GM04504 (cell line): ENCODE measurements around the gene DLGAP4.

Experiments
- DNase-seq: peaks from one replicate; pipeline ENCODE4 v3.0.0-alpha.2; 2012; ENCODE audit warnings: low read depth

Gene DLGAP4

DNA sequence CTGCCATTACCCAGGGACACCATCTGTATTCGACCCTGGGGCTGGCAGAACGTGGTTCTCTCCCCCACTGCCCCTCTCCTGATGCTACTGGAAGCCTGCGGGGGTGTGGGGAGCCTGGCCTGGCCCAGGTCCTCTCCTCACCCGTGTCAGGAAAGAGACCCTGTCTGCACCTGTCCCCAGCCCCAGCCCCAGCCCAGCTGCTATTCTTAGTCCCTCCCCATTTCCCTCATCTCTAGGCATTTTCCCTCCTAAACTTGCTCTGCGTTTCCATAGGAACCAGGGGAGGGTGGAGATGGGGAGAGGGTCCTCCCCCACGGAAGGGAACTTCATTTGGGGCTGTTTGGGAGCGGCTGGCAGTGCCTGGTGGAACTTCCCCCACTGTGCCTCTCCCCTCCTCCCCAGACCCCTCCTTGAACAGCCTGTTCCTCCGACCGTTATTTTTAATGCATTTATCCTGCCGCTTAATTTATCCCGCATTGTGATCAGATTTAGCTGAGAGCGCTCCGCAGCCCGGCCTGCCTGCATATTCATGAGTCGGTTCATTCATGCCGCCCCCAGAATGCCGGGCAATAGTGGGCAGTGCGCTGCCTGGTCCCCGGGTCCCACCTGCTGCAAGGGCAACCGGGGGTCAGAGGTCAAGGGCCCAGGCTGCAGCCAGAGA, 31.8 kb upstream of the DLGAP4 start:
- no peak for DNase-seq

DNA sequence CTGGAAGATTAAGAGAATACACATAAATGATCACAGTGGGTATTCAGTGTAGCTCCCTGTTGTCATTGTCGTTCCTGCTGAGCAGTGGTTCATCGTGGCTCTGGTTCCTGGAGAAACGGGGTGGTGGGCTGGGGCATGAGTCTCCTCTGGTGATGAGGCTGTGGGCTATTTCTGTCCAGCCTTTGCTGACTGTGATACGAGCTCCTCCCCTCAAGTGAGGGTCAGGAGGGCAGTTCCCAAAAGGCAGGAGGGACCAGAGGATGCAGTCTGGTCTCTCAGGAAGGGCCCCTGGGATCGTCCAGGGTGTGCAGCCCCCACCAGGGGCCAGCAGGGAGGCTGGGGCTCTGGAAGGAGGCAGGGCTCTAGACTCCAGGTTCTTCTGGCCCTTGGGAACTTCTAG, 31.1 kb upstream of the DLGAP4 start:
- DNase-seq: no peak

DNA sequence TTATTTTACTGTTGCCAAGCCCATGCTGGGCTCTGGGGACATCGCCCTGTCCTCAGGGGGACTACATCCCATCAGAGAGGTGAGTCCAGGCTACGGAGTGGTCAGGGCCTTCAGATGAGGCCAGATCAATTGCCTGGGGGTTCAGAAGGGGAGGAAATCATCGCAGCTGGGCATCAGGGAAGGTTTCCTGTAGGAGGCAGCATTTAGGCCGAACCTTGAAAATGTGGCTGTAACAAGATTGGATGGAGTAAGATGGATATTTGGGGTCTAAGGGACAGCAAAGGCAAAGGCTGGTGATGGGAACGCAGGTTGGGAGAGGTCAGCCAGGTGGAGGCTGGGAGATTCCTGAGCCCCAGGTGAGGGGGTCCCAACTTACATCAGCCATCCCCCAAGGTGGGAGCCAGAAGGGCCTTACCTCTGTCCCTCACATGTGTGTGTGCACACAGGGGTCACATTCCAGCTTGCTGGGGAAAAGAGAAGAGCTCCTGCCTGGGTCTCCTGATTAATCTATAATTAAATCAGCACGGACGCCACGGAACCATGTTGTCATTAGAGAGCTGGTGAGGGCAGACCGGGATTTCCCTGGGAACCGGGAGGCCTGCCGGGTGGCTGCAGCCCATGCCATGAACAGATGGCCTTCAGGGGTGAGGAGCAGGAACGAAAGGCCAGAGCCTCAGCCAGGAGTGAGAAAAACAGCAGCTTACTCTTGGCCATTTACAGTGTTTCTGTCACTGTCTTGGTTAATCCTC, 30.5 kb upstream of the DLGAP4 start:
- DNase-seq: no peak

DNA sequence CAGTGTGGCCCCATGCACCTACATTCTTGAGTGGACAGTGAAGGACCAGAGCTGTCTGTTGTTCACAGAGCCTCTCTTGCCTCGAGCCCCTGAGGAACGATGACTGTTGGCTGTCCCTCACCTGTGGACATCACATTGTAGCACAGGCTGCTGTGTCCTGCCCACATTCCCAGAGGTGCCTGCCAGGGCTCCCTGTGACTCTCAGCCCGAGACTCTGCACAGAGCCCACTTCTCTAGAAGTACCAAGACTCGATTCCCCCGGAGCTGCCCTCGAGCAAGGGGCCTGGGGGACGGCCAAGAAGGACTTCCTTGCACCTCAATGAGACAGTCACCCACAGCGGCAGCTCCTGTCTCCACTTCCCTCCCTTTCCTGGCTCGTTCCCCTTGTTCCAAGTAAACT, 28.6 kb upstream of the DLGAP4 start:
- DNase-seq: no peak

DNA sequence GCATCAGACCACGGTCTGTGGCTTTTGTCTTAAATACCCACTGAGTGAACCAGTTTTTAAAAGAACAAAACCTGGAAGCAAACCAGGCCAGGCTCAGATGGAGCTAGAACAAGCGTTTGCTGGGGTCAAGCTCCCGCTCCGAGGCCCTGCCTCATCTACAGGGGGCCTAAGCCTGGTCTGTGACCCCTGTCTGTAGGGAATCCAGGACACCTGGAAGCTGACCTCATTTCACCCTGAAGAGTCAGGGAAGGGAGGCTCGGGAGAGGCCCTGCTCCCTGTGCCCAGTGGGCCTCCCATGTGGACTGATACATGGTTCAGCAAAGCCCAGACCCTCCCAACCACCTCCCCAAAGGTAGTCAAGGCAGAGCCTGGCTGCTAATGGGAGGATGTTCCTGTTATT, 26.8 kb upstream of the DLGAP4 start:
- no peak for DNase-seq

DNA sequence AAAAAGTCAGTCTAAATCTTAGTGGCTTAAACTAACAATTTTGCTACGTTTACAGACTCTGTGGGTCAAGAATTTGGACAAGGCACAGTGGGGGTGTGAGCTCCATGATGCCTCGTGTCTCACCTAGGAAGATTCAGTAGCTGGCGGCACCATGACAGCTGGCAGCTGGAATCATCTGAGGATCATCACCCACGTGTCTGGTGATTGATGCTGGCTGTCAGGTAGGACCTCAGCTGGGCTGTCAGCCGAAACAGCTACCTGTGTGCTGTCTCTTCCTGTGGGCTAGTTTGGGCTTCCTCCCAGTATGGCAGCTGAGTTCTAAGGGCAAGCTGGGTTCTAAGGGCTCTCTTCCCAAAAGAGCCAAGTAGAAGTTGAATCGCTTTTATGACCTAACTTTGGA, 26.4 kb upstream of the DLGAP4 start:
- DNase-seq: no peak

DNA sequence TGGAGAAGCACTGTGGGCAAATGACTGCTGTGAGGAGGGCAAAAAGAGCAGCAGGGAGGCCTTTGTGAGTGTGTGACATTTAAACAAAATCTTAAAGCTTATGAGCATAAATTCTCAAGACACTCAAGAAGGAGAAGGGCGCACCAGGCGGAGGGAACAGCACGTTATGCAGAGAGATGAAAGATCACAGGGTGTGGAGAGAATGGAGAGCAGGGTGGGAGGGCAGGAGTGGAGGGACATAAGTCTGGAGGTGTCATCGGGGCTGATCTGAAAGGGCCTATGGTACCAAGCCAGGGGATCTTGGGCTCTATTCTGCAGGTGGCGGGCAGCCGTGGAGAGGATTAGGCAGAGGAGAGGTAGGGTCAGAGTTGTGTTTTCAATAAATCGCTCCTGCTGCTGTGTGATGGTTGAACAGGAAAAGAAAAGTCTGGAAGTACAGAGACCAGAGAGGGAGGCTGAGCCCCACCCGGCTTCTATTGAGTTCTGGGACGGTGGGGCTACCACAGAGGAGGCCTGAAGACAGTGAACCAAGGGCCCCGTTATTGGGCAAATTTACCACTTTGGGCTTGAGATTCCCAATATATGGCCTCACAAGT, 24.3 kb upstream of the DLGAP4 start:
- DNase-seq: no peak

DNA sequence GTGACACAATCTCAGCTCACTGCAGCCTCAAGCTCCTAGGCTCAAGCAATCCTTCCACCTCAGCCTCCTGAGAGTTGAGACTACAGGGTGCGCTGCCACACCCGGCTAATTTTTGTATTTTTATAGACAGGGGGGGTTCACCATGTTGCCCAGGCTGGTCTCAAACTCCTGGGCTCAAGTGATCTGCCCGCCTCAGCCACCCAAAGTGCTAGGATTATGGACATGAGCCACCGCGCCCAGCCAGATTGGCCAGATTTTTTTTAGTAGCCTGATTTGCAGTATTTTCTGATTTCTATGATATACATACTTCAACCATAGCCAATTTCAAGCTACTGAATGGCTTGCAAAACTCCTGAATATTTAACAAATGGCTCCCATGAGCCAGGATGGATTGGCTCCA, 21.4 kb upstream of the DLGAP4 start:
- no peak for DNase-seq

DNA sequence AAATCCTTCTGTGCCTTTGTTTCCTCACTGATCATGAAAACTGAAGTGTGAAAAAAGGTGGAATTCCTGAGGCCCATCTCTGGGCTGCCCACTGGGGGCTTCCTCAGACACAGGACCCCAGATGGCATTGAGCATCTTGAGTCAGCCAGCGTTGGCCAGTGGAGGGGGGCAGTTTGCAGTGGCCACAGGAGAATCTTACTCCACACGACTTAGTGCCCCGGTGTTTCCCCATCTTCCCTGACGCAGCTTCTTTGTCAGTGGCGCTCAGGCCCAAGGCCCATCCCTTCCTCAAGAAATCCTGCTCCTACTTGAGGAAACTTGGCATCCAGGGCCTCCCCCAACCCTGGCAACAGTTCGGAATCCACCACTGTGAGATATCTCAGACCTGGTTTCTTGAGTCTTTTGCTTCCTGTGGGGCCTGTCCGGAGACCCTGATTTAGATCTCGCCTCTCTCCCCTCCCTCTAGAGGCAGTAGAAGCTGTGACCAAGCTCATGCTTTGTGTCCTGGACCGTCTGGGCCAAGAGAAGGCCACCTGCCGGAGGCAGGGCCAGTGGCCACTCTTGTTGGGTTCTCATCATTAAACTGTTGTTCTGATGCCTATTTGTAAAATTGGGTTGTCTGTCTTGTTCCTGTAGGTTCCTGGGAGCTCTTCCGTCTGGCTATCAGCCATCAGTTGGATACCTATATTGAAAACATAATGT, 20.2 kb upstream of the DLGAP4 start:
- DNase-seq: no peak

DNA sequence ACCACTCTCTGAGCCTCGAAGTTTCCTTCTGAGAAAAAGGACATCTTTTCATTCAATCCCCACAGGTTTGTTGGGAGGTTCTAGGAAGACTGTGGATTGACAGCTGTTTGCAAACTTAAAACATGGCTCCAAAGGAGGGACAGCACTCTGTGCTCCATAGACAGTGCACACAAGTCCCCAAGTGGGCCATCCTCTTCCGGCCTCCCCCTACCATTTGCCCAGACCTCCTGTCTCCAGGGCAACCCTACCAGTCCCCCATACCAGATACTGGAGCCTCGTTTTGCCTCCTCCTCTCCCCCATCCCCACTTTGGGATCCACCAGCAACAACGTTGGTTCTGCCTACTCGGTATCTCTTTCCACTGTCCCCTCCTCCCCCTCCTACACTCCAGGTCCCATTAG, 8.5 kb upstream of the DLGAP4 start:
- no peak for DNase-seq

DNA sequence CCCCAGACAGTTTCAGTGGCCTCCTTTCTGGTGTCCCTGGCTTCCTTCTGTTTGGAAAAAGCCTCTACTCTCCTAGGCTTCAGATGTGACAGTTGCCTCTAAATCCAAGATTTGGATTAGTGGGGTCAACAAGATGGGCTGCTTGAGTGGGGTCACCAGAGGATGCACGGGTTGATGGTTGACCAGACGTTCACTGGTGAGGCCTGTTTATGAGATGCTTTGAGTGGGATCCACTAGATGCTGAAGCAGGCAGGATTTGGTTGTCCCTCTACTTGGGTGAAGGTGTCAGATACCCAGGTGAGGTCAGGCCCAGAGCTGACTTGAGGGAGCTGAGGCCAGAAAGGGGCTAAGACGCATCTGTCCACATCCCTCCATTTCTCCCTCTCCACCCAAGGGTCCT, 8.1 kb upstream of the DLGAP4 start:
- no peak for DNase-seq

DNA sequence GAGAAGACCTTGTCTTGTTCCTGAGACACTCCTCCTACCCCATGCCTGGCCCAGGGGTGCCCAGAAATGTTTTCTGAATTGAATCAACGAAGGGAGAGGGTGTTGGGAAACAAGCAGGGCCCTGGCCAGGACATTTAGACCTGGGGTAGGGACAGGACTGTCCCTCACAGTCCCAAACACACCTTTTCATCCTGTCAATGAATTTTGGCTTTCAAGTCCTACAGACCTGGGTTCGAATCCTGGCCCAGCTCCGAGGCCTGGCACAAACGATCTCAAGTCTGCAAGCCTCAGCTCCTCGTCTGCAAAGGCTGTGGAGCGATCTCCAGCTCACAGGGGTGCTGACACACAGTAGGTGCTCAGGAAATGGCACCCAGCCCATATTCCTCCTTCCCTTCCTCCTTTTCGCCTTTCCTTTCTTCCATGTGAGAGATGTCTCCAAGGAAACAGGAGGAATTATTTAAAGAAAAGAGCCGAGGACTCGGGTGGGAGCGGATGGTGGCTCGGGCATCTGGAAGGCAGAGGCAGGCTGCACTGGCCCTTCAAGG, 7.3 kb upstream of the DLGAP4 start:
- DNase-seq: no peak

DNA sequence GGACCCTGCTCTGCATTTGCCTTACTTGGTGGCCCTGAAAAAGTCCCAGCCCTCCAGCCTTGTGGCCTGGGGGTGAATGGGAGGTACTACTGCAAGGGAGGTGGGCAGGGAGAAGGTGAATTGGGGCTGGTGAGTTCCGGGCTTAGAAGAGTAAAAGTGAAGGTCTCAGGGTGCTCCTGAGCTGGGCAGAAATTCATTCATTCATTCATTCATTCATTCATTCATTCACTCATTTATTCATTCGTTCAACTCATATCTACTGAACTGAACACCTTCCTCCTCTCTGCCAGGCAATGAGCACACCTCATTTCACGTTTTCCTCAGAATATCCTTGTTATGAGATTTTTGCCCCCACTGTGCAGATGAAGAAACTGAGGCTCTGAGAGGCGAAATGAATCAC, 6.7 kb upstream of the DLGAP4 start:
- no peak for DNase-seq

DNA sequence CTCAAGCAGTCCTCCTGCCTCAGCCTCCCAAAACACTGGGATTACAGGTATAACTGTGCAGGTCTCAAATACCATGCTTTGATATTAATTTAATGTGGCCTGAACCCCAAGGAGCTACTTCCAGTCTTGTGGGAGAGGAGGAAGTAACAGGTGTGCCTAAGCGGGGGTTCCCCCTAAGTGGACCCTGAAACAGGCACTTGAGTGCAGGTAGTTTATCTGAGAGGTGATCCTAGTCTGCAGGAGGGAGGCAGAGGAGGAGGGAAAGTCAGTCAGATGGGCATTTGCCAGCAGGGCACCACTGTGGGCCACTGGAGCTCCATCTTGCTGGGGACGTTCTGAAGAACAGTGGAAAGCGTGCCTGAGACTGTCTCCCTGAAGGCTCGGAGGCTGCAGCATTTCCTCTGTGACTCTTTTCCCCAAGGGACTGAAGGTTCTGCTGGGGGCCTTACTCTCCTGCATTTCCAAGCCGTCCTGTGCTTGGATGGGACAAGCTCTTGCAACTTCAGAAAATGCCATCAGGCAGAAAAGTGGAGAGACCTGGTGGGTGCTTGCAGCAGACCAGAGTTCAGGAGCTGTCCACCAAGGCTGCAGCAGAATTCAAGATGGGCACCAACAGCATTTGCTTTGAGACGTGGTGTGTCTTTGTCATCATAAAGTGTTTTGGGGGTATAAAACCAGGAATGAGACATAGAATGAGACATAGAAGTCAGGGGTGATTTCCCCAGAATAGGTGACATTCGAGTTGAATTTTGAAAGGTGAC, 4.6 kb upstream of the DLGAP4 start:
- DNase-seq: no peak

DNA sequence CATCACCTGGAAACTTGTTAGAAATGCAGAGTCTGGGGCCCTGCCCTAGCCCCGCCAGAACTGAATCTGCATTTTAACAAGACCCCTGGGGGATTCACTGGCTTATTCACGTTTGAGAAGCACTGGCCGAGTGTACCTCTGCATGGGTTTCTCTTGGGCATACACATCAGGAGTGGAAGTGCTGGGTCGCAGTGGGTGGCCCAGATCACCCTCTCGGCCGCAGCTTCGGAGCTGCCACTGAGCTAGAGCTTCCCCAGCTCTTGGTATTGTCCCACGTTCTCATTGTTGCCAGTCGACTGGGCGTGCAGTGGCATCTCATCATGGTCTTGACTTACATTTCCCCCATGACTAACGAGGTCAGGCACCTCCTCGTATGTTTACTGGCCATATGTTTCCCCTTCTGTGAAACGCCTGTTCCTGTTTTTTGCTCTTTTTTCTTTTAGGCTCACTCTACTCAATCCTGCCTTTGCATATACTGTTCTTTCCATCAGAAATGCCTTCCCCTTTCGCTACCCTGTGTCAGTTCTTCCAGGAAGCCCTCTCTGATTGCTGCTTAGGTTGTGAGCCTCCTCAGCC, 3.0 kb upstream of the DLGAP4 start:
- no peak for DNase-seq

DNA sequence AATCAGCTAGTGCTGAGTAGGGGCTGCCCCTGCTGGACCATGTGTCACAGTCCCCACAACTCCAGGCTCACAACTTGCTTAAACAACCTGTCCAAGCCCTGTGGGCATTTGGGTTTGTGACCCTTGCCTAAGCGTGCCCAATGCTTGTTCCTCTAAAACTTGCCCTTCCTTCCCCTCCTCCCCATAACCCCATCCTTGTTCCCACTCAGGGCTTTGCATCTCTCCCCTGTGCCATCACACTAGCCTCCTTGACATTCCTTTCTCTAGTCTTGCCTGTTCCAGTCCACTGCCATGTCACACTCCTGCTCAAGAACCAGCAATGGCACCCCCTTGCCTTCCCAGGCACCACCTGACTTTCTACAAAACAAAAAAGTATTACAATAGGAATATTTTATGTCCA, 2.3 kb upstream of the DLGAP4 start:
- no peak for DNase-seq

DNA sequence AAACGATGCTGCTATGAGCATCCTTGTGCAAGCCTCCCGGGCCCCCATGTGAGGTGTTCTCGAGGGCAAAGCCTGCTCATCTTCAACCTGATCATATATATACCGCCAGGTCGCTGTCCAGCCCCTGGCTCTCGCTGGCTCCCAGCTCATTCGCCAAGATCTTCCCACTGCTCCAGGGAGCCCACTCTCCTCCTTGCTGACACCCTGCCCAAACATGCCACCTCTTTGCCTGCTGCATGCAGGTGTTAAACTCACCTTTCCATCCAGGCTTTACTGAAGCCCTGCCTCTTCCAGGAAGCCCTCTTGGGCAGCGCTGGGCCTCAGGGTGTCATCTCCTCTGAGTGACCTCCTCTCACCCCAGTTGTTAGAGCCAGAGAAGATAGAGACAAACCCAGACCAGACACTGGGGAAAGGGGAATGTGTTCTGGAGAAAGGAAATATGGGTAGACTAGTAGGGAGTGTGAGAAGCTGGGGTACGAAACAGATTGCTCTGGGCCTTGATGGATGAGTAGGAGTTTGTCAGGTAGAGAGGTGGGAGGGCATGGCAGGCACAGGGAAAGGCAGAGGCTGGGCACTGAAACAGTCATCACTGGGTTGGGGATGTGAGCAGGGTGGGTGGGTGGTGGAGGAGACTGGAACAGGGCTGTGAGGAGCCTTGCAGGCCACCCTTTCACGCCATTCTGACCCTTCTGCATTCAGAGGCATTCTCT, 1.2 kb upstream of the DLGAP4 start:
- DNase-seq: no peak

DNA sequence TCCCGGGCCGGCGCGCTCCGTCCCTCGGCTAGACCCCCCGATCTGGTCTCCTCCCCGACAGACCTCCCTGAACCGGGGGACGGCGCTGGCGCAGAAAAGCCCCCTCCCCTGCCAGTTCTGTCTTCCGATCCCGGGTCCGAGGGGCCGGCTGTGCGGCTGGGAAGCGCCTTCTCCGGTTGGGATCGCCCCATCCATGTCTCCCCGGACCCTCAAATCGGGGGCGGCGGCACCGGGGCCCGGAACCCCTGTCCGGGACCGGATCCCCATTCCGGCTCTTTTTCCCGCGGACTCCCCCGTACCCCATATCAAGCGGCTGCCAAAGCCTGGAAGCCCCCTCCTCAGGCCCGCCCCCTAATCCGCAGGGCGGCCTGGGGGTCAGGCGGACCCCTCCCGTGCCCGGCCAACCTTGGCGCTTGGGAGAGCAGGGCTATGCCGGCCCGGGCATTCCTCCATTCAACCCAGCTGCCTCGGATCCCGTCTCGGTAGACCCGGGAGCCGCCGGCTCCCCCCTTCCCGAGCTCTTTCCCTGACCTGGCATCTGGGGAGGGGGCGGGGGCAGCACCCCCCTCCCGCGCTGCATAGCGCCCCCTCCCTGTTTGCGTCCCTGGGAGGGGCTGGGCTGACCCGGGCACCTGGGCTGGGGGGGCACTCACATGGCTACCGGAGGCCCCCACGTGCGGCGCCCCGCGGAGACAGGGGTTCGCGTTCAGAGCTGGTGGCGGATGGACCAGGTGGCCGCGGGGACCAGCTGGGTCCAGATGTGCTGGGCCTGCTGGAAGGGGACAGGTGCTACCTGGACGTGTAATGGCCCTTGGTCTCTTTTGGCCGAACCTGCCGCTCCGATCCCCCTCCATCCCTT, 643 bp downstream of the DLGAP4 start:
- no peak for DNase-seq

DNA sequence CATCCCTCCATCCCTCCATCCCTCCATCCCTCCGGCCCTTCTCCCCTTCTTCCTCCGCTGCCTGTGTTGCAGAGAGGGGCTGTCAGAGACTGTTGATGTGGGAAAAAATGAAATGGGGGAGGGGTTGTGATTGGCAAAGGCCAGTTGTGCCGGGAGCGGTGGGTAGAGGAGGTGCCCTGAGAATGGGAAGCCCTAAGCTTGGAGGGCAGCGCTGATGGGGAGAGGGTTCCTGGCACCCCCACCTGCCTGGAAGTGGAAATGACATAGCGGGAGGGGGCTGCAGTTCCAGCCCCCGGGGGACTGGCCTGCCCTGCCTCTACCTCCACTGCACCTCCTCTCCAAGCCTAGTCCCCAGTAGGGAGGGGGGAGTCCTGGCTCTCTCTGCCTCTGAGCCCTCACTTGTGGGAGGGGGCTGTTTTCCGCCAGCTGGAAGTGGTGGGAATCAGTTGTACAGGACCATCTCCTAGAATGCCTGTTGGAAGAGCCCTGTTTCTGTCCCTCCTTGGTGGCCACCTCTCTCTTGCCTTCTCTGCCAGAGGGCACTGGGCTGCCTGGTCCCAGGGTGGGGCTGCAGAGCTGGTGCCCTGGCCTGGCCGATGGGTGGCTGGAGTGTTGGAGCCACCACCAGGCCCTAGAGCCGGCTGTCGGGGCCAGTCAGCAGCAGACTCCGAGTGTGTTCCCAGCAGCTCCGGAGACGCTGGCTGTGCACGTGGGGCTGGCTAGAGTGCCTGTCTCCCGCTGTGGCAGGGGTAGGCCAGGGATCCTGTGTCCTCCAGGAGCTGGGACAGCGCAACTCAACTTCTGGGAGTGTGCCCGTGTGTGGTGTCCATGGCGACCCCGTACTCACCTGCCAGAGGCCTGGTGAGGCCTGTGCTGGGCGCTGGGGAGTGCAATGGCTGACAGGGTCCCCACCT, 1.5 kb downstream of the DLGAP4 start:
- DNase-seq: no peak
